T-helper 2 cell (primary cell): ENCODE data around the gene DUSP7.

Source experiments
- DNase-seq, 5 experiments: peaks; one replicate each; pipeline versions ENCODE4 v3.0.0 to v3.0.0-alpha.2; 2012 to 2022

The DUSP7 gene

DNA sequence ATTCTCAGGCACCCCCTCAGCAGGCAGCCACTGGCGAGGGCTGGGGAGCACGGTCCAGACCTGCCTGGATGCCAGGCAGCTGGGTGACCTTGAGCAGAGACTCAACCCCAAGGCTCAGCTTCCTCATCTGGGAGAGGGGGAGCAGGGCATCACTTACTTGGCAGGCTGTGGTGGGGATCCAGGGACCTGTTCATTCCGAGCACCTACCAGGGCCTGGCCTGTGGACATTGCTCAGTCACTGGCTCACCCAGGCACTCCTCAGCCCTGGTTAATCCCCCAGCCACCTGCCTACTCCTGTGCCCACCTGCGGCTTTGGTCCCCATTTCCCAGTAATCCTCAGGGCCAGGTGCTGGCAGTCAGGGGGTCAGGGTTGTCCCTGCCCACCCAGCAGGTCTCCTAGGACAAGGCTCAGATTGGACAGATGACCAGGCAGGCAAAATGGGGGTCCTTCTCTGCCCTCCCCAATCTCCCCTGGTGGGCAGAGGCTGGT, 51.4 kb downstream of the DUSP7 start:
- DNase-seq, result no peak

- no peak for DNase-seq
Observed at GRCh38 chr3:52004163-52004787, 52.1 kb downstream of the DUSP7 start.

- DNase-seq, result no peak
Observed at GRCh38 chr3:52002748-52003147, 53.6 kb downstream of the DUSP7 start.

- peak; percentile 73 to 81 (median 79) for DNase-seq
Observed at GRCh38 chr3:52001443-52001974, 54.9 kb downstream of the DUSP7 start.

DNA sequence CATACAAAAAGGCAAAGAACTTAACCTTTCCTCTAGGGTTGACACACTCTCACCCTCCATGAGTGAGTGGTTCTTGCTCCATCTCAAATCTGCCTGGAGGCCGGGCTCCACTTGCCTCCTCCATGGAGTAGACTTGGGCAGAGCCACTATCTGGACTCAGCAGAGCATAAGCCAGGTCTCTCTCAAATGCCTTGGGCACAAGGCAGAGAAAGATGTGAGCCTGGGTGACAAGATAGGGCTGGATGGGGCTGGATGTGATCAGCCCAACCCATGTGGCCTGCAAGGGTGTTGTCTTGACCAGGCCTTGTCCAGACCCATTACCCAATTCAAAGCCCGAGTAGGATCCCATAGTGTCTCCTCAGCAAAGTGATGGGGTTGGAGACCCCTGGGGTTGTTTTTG, 56.5 kb downstream of the DUSP7 start:
- DNase-seq, result no peak
